ENCODE data around the gene ADAMTSL3. TPM values are rescaled to one million over a fixed set of nuclear protein-coding genes. Genes with fewer than 3 reads are reported as not detected.

Gene ADAMTSL3
- total and polyA plus RNA-seq, 2 experiments from 2014 or later, result 0.61 to 0.87 TPM

DNA sequence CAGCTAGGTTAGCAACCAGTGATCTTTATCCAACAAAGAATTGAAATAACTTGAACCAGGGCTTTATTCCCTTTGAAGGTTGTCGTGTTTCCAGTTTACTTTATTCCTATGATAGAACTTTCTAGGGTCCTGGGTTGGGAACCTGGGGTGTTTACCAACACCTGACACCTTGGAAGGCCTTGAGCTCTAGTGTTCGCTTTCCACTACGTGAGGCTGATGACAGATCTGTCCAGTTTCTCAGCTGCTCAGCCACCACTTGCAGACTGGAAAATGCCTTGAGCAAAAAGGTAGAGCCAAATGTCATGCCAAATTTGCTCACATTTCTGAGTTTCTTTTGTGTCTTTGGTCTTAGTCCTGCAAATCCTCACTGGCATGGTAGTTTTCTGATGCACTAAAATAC lies 227.2 kb downstream of the ADAMTSL3 start (continued):
- TF ChIP-seq EZH2 (IDR thresholded peaks at IDR 0.05; ENCODE audit: low read depth, unreplicated experiment), result no peak
- TF ChIP-seq, protein P1, sequence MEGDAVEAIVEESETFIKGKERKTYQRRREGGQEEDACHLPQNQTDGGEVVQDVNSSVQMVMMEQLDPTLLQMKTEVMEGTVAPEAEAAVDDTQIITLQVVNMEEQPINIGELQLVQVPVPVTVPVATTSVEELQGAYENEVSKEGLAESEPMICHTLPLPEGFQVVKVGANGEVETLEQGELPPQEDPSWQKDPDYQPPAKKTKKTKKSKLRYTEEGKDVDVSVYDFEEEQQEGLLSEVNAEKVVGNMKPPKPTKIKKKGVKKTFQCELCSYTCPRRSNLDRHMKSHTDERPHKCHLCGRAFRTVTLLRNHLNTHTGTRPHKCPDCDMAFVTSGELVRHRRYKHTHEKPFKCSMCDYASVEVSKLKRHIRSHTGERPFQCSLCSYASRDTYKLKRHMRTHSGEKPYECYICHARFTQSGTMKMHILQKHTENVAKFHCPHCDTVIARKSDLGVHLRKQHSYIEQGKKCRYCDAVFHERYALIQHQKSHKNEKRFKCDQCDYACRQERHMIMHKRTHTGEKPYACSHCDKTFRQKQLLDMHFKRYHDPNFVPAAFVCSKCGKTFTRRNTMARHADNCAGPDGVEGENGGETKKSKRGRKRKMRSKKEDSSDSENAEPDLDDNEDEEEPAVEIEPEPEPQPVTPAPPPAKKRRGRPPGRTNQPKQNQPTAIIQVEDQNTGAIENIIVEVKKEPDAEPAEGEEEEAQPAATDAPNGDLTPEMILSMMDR (conservative IDR thresholded peaks at IDR 0.05; ENCODE audit: low read depth in 2 of 2), result no peak
- no peak for TF ChIP-seq ZNF331 (CRISPR knock-in tag; IDR thresholded peaks at IDR 0.05; ENCODE audit: low read depth)
- no peak for TF ChIP-seq NANOG (IDR thresholded peaks at IDR 0.05; ENCODE audit: borderline replicate concordance)
- TF ChIP-seq, protein P2, sequence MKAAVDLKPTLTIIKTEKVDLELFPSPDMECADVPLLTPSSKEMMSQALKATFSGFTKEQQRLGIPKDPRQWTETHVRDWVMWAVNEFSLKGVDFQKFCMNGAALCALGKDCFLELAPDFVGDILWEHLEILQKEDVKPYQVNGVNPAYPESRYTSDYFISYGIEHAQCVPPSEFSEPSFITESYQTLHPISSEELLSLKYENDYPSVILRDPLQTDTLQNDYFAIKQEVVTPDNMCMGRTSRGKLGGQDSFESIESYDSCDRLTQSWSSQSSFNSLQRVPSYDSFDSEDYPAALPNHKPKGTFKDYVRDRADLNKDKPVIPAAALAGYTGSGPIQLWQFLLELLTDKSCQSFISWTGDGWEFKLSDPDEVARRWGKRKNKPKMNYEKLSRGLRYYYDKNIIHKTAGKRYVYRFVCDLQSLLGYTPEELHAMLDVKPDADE (IDR thresholded peaks at IDR 0.05), result no peak
- TF ChIP-seq ZNF114 (CRISPR knock-in tag; IDR thresholded peaks at IDR 0.05), result no peak
- TF ChIP-seq, protein P3, sequence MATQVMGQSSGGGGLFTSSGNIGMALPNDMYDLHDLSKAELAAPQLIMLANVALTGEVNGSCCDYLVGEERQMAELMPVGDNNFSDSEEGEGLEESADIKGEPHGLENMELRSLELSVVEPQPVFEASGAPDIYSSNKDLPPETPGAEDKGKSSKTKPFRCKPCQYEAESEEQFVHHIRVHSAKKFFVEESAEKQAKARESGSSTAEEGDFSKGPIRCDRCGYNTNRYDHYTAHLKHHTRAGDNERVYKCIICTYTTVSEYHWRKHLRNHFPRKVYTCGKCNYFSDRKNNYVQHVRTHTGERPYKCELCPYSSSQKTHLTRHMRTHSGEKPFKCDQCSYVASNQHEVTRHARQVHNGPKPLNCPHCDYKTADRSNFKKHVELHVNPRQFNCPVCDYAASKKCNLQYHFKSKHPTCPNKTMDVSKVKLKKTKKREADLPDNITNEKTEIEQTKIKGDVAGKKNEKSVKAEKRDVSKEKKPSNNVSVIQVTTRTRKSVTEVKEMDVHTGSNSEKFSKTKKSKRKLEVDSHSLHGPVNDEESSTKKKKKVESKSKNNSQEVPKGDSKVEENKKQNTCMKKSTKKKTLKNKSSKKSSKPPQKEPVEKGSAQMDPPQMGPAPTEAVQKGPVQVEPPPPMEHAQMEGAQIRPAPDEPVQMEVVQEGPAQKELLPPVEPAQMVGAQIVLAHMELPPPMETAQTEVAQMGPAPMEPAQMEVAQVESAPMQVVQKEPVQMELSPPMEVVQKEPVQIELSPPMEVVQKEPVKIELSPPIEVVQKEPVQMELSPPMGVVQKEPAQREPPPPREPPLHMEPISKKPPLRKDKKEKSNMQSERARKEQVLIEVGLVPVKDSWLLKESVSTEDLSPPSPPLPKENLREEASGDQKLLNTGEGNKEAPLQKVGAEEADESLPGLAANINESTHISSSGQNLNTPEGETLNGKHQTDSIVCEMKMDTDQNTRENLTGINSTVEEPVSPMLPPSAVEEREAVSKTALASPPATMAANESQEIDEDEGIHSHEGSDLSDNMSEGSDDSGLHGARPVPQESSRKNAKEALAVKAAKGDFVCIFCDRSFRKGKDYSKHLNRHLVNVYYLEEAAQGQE (IDR thresholded peaks at IDR 0.05; ENCODE audit: unreplicated experiment), result no peak

DNA sequence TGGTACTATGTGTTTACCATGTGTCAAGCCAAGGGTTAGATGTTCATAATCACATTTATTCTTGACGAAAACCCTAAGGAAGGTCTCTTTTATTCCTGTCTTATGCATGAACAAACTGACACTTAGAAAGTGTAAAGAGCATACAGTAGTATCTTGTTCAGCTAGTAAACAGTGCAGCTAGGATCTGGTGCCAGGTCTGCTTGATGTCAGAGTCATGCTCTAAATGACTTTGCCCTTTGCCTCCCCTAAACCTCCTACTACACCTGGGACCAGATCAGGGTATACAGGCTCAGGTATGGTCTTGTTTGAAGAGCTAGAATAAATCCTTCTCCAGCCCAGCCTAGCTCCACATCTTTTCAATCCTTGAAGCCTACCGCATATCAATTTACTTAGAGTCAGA lies 232.4 kb downstream of the ADAMTSL3 start:
- no peaks in the 10 kb centered on the region for H3K4me1 Mint-ChIP-seq
- Histone ChIP-seq H4K20me1 (replicated peaks; ENCODE audit: insufficient read depth) (no peaks in the 10 kb centered on the region), H3K27ac (ENCODE audit: low read depth) (no peak overlapping the region), H3K4me3 (no peak overlapping the region), H3K27me3 (ENCODE audit: insufficient read depth) (no peaks in the 10 kb centered on the region), H3K9me2 (ENCODE audit: insufficient read depth) (no peaks in the 10 kb centered on the region), H3K4me1 (ENCODE audit: insufficient read depth) (no peaks in the 10 kb centered on the region), H3K4me2 (no peak overlapping the region), H3K36me3 (ENCODE audit: insufficient read depth) (no peaks in the 10 kb centered on the region), H3K79me2 (replicated peaks; ENCODE audit: insufficient read depth) (no peaks in the 10 kb centered on the region), H2AFZ (no peak overlapping the region), H3F3A (replicated peaks; ENCODE audit: low read depth) (no peaks in the 10 kb centered on the region)
- ATAC-seq, result no peak
- H3K27me3 Mint-ChIP-seq (ENCODE audit: insufficient read depth, low read depth, poor library complexity), result peaks cover 2% of the 10 kb centered on the region
- no peaks in the 10 kb centered on the region for H3K36me3 Mint-ChIP-seq (ENCODE audit: low read depth)
- no peak for DNase-seq (ENCODE audit: low spot score)
- no peaks in the 10 kb centered on the region for H3K9me3 Mint-ChIP-seq
- no peak overlapping the region for H3K27ac Mint-ChIP-seq
- H3K4me3 Mint-ChIP-seq, result no peak overlapping the region
- TF ChIP-seq JUNB (IDR thresholded peaks at IDR 0.05; ENCODE audit: unreplicated experiment), result no peak
- TF ChIP-seq, protein P3 (IDR thresholded peaks at IDR 0.05; ENCODE audit: unreplicated experiment), result no peak
- TF ChIP-seq STAT1 (IDR thresholded peaks at IDR 0.05; ENCODE audit: unreplicated experiment), result no peak
- TF ChIP-seq, protein P2 (IDR thresholded peaks at IDR 0.05), result no peak
- TF ChIP-seq EZH2phosphoT487 (IDR thresholded peaks at IDR 0.05; ENCODE audit: unreplicated experiment), result no peak
- no peak for TF ChIP-seq NANOG (IDR thresholded peaks at IDR 0.05; ENCODE audit: borderline replicate concordance)
- TF ChIP-seq EZH2 (IDR thresholded peaks at IDR 0.05; ENCODE audit: low read depth, unreplicated experiment), result no peak
- TF ChIP-seq, protein P1 (conservative IDR thresholded peaks at IDR 0.05; ENCODE audit: low read depth in 2 of 2), result no peak
- TF ChIP-seq POLR2AphosphoS5 (IDR thresholded peaks at IDR 0.05; ENCODE audit: low read depth), result no peak
- TF ChIP-seq CREB1 (CRISPR knock-in tag; IDR thresholded peaks at IDR 0.05; ENCODE audit: low read depth), result no peak
